Suppressor macrophage (primary cell): ENCODE measurements around the gene MIEF1.

Source experiments
- DNase-seq, 4 experiments: peaks; one replicate each; pipeline ENCODE4 v3.0.0-alpha.2; 2020 to 2022
- total RNA-seq, 17 experiments: gene quantifications; one replicate each; lab custom pipeline; 2026; ENCODE audit warnings: mixed read lengths in 6 of 17, inconsistent platforms in 3 of 17; lab: John Stamatoyannopoulos, UW

MIEF1 gene
- total RNA-seq: 20.5 to 118 (median 84.4) reads per million in 17 experiments

DNA sequence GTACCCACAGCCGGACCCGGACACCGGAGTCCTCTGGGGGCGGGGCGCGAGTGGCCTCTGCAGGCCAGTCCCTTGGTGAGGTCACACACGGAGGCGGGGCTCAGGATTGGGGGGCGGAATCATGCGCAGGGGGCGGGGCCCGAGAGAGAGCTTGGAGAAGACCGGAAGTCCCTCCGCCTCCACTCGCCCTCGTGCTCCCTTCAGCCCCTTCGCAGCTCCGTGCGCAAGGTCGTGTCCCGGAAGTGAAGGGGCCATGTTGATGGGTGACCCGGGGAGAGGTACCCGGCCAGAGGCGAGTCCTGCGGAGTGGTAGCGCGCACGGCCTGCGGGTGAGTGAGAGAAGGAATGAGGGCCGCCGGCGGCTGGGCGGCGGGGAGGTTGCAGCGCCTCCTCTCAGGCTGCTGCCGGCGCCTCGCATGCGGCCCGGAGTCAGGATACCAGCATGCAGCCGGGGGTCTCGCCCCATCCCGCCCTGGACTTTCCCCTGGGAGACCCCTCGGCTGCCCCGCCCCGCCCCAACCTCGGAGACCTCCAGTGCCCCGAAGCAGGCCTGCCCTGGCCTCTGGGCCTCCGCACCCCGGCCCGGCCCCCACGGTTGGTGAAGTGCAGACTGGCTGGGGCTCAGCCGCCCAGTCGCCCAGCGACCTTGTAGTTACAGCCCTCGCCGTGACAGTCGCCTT, at the start of gene MIEF1:
Gene MIEF1 (plus strand): TSS at position 182 of the 680 bp plus-strand sequence. CDS start 9,005 bp downstream, outside the sequence.
- peak; percentile 98 to 99 (median 98) for DNase-seq

DNA sequence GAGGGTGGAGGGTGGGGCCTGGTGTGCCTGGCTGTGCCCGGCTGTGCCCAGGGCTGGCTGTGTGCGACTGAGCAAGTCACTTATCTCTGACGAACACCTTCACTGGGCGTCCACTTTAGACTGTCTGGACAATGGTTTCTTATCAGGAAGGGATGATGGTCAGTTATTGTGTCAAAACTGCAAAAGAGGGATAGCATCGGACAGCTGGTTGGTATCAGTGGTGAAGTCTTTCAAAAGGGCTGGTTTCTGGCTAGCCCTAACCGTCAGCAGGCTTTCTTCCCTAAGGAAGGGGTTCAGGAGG, 49.4 kb upstream of the MIEF1 start:
- no peak for DNase-seq

DNA sequence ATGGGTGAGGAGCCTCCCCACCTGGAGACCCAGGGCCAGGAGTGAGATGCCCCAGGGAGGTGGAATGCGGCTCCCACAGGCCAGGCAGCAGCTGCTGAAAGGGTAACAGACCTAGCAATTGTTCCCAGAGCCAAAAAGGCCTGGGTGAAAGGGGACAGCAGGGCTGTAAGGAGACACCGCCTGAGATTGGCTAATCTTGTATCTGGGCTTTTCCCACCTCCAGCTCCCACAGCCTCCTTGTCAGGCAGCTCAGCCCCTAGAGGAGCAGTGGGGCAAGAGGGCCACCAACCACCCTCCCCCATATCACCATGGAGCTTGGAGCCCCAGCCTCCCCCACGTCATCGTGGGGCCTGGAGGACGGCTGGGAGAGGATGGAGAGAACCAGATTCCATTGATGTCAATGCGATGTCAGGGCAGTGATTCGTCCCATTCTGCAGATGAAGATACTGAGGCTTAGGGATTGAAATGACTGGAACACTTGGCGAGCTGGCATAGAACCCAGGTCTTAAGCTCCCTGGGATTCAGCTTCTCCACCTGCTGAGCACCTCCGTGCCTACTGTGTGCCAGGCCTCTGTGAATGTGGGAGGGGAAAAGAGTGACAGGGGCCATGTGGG, 48.2 kb upstream of the MIEF1 start:
- no peak for DNase-seq

DNA sequence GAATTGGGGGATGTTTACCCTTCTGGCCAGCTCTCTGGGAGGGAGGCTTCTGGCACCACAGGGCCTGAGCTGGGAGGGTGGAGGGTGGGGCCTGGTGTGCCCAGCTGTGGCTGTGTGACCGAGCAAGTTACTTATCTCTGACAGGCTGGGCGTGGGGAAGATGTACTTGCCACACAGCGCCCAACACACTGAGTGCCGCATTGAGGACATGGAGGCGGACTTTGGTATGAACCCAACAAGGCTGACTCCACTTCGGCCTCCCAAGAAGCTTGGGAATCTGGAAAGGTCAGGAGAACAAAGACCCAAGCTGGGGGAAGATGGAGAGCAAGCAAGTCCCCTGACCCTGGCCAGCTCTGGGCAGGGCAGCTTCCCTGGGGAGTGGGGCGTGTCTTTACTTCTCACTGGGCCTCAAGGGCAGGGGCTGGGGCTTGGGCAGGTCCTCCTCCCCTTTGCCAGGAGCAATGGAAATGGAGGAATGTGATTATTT, 47.7 kb upstream of the MIEF1 start:
- DNase-seq: no peak

DNA sequence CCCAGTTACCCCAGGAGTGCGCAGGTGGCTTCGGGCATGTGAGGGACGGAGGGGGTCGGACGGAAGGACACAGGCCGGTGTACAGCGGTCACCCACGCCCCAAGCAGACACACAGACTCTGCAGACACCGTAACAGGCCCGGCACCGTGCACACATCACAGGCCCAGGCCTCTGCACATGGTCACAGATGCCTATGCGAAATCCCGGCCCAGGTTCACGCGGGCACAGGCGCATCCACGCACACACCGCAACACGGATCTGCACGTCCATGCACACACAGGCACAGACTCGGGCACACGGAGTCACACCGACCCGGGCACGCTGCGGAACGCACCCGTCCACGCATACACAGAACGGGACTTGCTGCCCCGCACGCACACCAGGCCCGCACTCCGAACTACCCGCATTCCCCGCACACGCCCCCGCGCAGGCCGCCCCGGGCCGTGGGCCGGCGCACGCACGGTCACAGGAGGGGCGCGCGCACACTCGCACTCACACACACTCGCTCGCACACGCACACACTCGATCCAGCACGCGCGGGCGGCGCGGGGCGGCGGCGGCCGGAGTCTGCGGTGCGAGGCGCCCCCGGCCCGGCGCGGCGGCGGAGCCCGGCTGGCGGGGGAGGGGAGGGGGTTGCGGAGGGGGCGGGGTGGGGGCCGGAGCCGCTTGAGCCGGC, 45.4 kb upstream of the MIEF1 start, which contains the start of gene MGAT3:
Gene MGAT3 (plus strand): TSS at position 491 of the 676 bp plus-strand sequence. CDS start 30,336 bp downstream, outside the sequence.
- no peak for DNase-seq

DNA sequence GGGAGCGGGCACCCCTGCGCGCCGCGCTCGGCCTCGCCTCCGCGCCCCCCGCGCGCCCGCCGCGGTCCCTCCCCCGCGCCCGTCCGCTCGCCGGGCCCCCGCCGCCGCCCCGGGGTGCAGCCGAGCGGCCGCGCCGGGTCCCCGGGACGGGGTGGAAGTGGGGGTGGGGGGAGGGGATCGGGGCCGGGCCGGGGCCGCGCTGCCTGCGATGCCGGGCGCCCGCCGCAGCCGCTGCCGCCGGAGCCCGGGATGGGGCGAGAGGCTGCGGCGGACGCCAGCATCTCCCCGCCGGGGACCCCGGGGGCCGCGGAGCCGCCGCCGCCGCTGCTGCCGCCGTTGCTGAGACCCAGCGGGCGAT, 44.9 kb upstream of the MIEF1 start:
- peak in 1 of 4 experiments; percentile 31 for DNase-seq

DNA sequence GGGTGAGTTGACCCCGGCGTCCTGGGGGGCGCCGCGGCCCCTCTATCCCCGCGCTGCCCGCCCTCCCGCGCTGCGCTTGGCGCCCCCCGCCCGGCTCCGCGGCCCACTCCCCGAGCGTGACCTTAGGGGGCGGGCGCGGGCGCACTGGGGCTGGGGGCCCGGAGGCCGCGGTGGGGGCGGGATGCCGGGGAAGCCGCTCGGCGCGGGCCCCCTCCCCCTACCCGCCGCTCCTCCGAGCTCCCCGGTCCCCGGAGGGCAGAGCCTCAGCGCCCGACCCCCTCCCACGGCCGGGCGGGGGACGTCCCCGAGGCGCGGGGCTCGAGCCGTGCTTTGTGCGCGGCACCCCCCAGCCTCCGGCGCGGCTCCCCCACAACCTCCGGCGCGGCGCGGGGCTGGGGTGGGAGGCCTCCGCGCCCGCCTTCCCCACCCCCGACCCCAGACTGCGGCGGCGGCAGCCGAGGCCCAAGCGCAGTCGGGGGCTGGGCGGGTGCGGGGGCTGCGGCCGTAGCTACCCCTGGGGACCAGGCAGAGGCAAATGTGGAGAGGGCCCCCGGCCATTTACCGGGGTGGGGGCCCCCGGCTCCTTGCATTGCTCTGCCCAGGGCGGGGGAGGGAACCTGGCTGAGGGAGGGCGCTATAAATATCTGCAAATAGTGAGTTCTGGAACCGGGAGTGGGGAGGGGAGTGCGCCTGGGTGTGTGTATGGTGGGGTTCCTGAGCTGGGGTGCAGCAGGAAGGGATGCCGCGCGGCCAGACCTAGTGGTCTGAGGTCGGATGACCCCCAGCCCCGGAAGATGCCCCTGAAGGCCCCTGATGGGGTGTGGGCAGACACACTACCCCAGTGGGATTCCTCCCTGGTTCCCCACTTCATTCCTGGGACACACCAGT, 44.3 kb upstream of the MIEF1 start:
- DNase-seq: no peak

DNA sequence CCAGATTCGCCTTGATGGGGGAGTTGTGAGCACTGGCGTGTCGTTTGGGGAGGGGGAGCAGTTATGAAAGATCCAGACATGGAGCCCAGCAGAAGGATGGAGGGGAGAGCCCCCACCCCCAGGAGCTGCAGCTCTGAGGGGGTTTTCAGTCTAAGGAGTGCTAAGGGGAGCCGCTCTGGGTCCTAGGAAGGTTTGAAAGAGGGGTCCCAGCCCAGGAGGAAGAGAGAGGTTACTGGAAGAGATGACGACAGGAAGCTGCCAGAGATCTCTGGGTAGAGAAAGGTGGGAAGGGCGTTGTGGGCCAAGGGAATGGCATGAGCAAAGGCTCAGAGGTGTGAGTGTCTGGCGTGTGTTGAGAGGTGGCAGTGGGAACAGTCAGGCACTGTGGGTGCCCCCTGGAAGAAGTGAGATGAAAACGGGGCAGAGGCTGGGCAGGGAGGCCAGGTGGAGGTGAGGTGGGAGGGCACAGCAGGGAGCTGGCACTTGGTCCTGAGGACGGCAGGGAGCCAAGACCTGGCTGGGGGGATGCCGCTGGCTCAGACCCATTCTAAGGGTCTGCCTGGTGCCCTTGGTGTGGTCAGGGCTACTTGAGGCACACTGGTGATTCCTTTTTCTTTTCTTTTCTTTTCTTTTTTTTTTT, 43.5 kb upstream of the MIEF1 start:
- no peak for DNase-seq

DNA sequence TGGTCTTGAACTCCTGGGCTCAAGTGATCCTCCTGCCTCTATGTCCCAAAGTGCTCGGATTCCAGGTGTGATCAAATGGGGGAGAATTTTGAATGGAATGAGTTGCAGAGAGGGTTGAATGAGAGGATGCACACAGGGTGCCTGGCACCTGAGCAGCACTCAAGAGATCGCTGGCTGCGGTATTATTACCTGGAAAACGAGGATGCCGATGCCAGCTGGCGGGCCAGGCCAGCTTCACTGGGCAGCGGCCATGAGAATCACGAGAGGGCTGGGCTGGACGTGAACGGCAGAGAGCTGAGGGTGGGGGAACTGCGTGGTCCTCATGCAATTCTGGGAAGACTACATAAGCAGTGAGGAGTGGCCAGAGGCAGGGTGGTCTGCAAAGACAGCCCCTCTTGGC, 42.4 kb upstream of the MIEF1 start:
- DNase-seq: no peak

DNA sequence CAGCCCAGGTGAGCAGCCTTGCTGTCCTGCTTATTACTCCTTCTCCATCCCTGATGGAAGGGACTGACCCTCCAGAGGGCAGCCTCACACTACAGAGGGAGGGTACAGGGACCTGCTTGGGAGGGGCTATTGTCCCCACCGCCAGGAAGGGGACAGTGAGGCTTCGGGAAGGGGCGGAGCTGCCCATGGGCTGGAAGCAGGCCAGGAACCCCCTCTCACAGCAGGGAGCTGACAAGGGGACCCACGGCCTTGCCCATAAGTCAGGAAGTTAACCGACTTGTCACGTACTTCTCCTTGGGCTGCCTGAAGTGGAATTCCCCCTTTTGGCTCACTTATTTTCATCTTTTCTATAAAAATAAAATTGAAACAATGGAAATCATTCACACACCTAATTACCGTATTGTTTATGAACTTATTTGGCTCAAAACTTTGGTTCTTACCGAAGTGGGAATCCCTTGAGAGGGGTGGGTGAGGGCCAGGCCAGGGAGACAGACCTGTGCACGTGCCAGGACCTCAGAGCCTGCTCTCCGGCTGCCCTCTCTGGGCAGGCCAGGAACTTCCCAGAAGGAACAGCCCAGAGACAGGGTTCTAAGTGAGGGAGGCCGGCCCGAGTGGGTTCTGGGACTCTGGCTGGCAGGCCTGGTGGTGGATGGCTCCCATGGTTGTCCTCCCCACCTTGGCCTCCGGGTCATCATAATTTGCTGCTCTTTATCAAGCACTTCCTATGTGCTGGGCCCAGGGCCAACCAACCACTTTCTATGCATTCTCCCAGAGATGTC, 39.5 kb upstream of the MIEF1 start:
- peak in 3 of 4 experiments; percentile 38 to 62 (median 61) for DNase-seq

DNA sequence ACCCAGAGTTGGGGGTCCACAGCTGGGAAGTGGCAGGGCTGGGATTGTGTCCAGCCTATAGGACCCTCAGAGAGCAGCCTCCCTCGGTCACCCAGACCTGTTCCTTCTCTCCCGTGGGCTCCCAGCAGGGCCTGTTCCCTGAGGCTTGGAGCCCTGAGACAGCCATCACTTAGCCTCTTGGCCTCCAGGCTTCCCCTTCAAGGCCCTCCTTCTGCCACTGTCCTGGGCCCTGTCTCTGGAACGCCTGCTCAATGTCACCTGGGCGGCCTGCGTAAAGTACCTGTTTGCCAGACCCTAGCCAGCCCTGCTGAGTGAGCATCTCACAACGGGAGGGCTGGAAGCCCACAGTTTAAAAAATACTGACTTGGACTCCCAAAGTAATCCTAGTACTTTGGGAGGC, 38.8 kb upstream of the MIEF1 start:
- no peak for DNase-seq

DNA sequence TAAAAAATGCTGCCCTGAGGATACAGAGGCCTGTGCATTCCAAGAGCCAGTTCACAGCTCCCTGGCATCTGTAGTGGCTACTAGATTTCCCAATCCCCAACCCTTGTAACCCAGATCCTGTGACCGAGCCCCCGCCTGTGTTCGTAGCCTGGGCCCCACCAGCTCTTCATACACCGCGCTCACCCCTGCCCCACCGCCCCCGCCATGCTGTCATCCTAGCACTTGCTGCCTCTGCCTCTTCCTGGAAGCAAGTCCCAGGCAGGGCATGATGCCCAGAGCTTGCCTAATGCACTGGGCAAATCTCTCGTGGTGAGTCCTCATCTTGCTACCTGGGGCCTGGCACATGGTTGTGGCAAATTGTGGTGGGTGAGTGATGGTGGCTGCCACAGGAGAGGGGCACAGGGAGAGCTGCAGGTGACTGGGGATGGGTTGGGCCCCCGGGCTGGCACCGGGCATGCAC, 38.1 kb upstream of the MIEF1 start:
- DNase-seq: peak; percentile 35 to 57 (median 48)

DNA sequence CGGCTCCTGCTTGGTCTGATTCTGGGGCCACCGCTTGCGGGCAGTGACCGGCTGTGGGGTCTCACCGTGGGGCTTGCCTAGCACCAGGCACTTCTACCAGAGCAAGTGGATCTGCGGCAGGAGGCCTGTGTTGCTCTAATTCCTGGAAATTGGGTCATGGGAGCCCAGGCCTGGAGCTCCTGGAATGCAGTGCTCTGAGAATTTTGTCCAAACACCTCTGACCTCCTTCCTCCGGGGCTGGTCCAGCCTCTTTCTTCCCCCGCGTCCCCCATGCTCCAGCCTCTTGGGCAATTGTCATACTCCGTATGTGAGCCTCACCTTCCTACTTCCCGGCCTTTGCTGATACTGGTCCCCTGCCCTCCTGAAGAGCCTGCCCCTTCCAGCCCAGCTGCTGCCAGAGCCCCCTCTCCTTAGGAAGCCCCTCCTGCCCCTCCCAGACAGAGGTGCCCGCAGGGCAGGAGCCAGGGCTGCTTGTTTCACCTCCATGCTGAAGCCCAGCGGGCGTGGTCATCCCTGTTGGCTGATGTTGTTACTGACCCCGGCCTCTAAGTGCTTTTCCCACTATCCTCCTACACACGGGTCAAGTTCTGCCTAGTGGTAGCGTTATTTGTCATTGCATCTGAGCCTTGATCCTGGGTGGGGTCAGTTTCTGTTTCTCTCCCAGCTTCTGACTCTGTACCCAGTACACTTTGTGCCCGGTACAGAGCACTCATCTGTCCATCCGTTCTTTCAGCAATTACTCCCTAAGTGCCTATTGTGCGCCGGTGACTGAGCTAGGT, 35.7 kb upstream of the MIEF1 start:
- DNase-seq: no peak

DNA sequence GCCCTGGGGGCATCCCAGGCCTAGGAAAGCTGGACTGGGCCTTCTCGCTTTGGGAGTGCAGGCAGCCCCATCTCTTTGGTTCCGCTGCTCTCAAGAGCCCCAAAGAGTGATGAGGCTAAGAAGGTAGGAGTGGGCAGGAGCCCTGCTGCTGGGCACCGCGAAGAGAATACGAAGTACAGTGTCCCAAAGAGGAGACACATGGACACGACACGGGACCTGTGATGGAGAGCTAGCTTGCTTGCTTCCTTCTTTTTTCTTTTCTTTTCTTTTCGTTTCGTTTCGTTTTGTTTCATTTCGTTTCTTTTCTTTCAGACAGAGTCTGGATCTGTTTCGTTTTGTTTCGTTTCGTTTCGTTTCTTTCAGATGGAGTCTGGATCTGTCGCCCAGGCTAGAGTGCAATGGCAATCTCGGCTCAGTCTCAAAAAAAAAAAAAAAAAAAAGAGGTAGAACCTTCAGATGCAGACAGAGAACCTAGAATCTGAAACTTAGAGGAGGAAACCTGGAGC, 34.6 kb upstream of the MIEF1 start:
- DNase-seq: no peak

DNA sequence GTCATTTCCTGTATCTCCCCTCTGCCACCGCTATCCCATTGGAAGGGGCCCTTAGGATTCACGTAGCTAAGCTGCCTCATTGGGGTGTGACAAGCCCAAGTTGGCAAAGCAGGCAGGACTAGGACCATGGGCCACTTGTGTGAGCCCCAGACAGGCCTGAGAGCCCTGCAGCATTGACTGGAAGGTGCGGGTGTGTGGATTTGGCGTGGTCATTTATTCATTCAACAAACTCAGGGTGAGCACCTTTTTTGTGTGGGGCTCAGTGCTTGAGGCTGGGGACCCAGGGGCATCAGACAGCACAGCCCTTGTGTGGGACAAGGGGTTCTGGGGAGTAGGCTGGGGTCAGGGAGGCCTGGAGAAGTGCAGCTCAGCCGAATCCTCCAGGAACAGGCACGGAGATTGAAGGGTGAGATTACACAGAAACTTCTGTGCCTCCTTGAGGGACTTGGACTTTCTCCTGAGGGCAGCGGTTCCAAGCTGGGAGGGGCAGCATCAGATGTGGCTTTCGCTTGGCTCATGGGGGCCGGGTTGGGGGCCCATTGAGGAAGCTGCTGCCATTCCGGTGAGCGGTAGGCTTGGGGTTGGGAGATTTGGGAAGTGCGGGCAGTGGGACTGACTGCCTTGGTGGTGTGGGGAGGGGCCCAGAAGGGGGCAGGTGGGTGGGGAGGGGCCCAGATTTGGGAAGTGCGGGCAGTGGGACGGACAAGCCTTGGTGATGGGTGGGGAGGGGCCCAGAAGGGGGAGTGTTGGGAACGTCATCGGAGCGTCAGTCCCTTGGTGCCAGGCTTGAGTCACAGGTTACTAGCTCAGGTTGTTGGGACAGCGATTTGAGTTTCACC, 33.4 kb upstream of the MIEF1 start:
- DNase-seq: peak in 3 of 4 experiments; percentile 8 to 54 (median 27)

DNA sequence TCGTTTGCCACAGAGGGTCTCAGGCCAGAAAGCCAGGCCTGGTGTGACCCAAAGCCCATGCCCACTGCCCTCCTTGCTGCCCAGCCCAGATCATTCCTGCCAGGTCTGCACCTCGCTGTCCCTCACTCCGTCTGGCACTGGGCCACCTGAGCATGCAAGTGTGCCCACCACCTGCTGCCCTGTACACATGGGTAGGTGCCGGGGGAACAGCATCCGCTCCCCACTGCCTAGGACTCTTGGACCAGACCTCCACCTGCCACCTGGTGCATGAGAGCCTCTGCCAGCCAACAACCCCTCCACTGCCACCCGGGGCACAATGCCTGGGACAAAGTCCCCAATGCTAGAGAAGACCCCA, 32.8 kb upstream of the MIEF1 start:
- no peak for DNase-seq

DNA sequence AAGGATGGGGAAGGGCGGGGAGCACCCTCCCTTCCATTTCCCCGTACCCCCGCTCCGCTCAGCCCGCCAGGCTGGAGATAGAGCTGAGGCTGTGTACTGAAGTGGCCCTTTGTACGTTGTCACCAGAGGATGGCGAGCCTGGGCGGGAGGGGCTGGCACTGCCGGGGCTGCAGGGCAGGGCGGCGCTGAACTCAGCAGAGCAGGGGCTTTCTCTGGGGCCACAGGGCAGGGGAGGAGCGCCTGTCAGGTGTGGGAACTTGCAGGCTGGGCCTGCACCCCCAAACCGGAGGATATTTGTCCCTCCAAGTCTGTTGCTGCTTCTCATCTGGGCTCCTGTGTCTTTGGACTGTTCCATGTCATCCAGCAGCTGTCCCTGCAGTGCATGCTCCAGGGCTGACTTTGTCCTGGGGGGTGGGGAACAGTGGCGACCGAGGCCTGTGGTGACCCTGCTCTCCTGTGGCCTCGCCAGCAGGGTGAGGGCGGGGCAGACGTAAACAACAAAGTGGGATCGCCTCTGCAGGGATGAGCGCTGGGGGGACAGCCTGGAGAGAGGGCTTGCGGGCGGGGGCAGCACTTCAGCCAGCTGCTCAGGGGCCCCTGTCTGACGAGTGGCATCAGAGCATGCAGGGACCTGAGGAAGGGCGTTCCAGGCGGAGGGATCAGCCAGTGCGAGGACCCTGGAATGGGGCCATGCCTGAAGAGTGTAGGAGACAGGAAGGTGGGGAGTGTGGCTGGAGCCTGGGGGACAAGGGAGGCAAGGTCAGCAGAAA, 32.2 kb upstream of the MIEF1 start:
- DNase-seq: no peak
